ENCODE data around the gene ILRUN.
"Not testable (repeated sequence)": the region's sequence is repeated elsewhere in the genome, so short reads cannot be mapped to it uniquely, and the experiment has no call there.

The ILRUN gene

DNA sequence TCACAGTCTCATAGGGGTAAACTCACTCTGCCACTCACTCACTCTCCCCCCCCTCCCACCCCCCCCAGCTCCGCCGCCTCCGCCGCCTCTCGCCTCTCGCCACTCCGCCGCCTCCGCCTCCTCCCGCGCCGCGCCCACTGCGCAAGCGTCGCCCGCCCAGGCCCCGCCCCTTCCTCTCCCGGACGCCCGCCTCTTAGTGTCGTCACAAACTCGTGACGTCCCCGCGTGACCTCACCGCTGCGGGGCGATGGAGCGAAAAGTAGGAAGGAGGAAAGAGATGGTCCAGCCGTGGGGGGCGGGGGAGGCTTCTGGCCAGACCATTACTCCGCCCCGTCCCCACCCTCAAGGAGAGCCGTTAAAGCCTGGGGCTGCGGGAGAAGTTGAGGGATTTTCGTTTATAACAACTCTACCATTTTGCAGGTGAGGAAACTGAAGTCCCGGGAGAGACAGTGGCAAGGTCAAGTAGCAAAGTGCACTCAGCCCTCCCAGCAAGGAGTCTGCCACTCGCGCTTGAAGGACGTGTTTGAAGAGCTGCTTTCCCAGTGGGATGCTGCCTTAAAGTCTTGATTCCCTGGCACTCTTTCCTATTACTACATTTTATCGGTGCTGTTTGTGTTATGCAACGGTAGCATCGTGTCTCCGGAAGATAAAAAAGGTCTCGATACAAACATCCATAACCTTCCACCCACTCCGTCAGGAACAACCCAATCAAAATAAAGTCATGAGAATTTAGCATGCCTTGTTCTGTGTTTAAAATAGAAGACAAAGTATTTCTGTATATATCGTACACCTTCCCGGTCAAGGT lies at the start of gene ILRUN:
Gene ILRUN, minus strand, starts transcription at position 29 of the 805 bp plus-strand sequence. CDS start 164 bp downstream, outside the sequence.
- DNase-seq (ENCODE audit: low read depth in 2 of 2): peak; percentile 97 to 98

DNA sequence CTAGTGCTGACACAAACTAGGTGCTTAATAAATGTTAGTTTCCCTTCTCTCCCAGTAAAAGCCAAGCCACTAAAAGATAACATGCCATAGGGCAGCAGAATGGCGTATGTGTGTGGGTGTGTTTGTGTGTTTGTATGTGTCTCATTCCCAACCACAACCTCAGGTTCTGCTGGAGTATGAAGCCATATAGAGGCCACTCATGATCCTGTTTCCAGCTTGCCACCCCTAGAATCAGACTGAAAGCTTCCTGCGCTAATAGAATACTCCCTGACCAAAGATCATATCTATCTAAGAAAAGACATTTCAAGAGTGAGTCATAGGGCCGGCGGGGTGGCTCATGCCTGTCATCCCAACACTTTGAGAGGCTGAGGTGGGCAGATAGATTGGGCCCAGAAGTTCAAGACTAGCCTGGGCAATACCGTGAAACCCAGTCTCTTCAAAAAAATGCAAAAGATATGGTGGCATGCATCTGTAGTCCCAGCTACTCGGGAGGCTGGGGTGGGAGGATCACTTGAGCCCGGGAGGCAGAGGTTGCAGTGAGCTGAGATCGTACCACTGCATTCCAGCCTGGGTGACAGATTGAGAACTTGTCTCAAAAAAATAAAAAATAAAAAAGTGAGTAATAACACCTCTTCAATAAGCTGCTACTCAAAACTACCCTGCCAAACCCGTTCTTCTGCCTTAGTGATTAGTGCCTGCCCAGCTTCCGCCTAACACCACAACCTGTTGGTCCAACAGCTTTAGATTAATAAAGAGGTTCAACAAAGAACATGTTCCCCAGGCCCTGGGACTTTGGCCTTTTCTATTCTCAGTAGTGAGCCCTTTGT lies 48.9 kb upstream of the ILRUN start:
- DNase-seq (ENCODE audit: low read depth in 2 of 2): no peak

DNA sequence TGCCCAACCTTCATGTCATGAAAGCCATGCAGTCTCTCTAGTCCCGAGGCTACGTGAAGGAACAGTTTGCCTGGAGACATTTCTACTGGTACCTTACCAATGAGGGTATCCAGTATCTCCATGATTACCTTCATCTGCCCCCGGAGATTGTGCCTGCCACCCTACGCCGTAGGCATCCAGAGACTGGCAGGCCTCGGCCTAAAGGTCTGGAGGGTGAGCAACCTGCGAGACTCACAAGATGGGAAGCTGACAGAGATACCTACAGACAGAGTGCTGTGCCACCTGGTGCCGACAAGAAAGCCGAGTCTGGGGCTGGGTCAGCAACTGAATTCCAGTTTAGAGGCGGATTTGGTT lies 47.7 kb upstream of the ILRUN start:
- DNase-seq (ENCODE audit: low read depth in 2 of 2): not testable (repeated sequence)

DNA sequence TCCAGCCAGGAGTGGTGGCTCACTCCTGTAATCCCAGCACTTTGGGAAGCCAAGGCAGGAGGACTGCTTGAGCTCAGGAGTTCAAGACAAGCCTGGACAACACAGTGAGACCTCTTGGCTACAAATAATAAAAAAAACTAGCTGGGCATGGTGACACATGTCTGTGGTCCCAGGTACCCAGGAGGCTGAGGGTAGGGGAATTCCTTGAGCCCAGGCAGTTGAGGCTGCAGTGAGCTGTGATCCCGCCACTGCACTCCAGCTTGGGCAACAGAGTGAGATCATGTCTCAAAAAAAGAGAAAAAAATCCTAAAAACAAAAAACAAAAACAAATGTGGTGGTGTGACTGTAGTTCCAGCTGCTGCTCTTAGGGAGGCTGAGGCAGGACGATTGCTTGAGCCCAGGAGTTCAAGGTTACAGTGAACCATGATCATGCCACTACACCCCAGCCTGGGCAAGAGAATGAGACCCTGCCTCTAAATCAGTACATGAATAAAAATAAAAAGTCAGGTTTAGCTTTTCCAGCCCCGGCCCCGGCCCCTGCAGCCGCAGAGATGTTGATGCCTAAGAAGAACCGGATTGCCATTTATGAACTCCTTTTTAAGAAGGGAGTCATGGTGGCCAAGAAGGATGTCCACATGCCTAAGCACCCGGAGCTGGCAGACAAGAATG lies 47.2 kb upstream of the ILRUN start:
- no peak for DNase-seq (ENCODE audit: low read depth in 2 of 2)

DNA sequence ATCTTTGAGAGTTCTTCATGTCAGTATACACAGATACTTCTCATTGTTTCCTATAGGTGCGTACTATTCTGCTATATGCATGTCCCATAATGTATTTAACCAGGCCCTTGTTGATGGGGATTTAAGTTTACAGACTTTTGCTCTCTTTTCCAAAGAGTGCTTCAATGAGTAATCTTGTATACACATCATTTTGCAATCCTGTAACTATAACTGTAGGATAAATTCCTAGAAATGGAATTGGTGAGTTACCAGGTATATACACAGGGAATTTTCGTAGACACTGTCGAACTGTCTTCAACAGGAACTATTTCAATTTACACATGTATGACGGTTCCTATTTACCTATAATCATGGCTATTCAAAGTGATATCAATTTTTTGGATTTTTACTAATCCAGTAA lies 45.5 kb upstream of the ILRUN start:
- no peak for DNase-seq (ENCODE audit: low read depth in 2 of 2)

DNA sequence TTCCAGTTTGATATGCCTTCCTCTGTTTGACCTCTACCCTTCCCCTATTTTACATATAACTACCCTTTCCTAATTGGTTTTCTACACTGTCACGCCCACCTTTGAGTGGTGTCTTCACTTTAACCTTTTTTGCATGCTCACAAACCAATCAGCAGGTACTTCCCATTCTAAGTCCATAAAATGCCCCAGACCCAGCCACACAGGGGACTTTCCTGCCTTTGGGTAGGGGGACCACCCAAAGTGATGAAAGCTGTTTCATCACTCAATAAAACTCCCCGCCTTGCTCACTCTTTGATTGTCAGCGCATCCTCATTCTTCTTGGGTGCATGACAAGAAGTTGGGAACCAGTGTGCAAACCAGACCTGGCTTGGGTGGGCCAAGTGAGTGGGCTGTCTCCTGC lies 40.3 kb upstream of the ILRUN start:
- no peak for DNase-seq (ENCODE audit: low read depth in 2 of 2)

DNA sequence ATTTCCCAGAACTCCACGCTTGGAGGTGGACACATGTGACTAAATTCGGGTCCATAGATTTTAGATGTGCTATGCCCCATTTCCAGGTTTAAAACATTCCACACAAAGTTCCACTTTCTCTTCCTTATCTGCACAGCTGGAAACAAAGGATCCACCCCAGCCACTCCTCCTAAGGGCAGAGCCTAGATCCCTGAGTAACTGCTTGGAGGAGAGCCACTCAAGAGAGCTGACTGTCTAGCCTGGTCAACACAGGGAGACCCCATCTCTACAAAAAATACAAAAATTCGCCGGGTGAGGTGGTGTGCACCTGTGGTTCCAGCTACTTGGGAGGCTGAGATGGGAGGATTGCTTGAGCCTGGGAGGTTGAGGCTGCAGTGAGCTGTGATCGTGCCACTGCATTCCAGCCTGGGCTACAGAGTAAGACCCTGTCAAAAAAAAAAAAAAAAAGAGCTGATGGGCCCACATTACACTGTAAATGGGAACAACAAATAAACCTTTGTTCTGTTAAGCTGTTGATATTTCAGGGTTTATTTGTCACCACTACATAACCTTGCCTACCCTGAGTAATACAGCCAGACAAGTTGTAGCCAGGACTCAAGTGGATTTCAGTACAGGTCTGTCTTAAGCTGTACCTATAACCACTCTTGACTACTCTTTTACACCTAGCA lies 35.0 kb upstream of the ILRUN start:
- no peak for DNase-seq (ENCODE audit: low read depth in 2 of 2)

DNA sequence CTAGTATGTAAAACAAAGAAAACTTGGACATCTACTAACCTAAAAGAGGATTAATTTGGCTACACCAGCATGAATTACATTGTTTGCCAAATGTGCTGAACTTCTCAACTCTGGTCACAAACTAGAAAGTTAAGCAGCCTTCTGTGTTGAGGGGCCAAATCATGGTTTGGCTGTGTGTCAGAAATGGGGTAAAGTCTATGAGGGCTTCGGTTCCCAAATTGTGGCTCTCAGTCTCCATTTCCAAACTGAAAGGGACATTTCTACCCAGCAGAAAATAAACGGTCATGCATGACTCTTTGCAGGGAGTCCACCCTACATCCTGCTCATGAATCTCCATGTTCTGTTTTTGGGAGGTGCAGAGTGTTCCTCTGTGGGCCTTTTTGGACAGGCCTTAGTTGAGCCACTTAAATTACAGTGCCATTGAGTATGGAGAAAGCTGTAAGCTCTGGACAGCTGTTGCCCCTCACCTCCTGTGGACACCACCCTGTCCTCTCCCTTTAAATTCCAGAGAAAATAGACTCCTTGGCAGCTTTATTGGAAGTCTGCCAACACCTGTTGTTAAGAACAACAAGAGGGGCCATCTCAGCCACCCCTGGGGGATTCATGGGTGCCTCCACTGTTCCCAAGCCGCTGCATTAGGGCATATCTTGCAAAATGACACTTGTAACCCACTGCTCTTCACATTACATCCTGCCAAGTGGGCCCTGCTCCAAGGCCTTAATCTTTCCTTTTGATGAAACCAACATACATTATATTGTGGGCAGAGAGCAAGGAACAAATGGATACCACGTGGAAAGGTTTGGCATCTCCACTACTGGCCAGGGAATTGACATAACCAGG lies 33.3 kb upstream of the ILRUN start:
- no peak for DNase-seq (ENCODE audit: low read depth in 2 of 2)

DNA sequence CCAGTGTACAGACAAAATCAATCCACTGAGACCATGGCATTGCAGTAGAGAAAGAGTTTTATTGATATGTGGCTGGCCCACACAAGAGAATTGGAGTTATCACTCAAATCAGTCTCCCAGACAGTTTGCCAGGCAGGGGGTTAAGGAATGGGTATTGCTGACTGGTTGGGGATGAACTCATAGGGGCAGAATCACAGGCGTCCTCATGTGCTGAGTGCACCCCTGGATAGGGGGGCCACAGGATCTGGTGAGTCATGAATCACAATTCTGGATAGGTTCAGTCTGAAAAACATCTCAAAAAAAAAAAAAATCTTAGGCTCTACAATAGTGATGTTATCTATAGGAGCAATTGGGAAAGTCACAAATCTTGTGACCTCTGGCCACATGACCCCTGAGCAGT lies 29.5 kb upstream of the ILRUN start:
- DNase-seq (ENCODE audit: low read depth in 2 of 2): no peak

DNA sequence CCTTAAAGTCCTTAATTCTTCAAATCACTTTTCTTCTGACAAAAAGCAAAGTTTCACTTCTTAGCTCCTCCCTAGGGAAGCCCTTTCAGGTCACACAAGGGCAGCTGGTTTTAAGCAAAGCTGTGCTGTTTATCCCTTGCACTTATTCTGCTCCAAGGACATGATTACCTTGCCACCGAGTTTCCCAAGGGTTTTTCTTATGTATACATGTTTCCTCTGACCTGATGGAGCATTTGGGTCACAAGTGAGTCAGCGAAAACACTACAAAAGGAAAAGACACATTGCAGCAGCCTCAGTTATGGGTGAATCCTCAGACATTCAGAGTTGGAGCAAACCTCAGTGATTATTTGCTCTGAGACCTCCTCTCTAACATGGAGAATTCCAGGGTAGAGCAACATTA lies 26.6 kb upstream of the ILRUN start:
- no peak for DNase-seq (ENCODE audit: low read depth in 2 of 2)

DNA sequence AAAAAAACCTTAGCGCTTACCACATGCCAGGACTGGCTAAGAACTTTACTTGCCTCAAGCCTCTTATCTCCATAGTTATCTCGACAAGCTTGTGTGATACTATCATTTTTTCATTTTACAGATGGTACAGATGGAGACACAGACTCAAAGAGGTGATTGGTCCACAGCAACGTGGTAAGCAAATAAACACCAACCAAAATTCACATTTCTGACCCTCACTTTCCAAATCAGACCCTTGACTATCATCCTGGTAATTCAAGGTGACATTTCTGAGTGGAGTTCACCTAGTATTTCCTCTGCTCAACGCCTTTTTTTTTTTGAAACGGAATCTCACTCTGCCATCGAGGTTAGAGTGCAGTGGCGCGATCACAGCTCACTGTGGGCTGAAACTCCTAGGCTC lies 25.9 kb upstream of the ILRUN start:
- DNase-seq (ENCODE audit: low read depth in 2 of 2): no peak

DNA sequence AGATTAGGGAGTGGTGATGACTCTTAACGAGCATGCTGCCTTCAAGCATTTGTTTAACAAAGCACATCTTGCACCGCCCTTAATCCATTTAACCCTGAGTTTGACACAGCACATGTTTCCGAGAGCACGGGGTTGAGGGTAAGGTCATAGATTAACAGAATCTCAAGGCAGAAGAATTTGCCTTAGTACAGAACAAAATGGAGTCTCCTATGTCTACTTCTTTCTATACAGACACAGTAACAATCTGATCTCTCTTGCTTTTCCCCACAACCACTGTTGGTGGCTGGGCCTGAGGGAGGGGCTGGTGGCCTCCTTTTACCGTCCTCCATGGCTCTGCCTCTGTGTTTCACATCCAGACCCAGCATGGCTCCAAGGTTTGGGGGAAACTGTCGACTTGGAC lies 23.6 kb upstream of the ILRUN start:
- DNase-seq (ENCODE audit: low read depth in 2 of 2): not testable (repeated sequence)

DNA sequence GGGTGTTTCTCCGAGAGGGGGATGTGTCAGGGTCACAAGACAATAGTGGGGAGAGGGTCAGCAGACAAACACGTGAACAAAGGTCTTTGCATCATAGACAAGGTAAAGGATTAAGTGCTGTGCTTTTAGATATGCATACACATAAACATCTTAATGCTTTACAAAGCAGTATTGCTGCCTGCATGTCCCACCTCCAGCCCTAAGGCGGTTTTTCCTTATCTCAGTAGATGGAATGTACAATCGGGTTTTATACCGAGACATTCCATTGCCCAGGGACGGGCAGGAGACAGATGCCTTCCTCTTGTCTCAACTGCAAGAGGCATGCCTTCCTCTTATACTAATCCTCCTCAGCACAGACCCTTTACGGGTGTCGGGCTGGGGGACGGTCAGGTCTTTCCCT lies 23.1 kb upstream of the ILRUN start:
- DNase-seq (ENCODE audit: low read depth in 2 of 2): not testable (repeated sequence)

DNA sequence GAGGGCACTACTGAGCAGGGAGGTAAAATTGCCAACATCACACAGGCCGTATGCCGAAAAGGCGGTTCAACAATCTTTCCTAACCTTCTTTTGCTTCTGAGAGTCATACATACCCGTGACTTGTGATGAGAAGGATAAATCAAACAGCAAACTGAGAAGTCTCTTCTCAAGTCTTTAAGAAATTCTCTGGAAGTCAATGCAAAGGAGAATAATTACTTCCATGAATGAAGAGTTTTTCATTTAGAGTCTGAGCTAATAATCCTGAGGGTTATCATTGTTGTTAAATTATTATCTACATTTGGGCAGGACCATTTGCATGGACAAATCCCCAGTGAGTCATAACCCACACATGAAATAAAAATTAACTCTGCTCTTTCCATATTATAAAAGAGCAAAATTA lies 22.4 kb upstream of the ILRUN start:
- no peak for DNase-seq (ENCODE audit: low read depth in 2 of 2)

DNA sequence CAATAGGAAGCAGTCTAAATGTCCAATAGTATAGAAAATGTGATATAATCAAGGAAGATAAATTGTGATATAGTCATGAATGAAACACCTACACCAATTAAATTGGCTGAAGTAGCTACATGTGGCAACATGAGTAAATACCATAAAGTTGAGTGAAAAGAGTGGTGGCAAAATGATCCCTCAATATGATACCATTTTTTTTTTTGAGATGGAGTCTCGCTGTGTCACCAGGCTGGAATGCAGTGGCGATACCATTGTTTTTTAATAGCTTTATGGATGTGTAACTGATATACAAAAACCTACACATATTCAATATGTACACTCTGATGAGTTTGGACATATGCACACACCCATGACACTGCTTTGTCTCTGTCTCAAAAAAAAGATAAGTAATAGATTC lies 20.9 kb upstream of the ILRUN start:
- no peak for DNase-seq (ENCODE audit: low read depth in 2 of 2)

DNA sequence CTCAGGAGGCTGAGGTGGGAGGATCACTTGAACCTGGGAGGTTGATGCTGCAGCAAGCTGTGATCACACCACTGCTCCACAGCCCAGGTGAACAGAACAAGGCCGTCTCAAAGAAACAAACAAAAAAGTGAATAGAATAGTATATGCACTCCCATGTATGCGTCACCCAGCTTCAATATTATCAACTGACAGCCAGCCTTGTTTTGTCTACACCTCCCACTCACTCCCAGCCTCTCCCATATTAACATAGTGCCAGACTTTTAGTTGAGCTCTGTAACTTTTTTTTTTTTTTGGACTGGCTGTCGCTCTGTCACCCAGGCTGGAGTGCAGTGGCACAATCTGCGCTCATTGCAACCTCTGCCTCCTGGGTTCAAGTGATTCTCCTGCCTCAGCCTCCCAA lies 18.1 kb upstream of the ILRUN start:
- DNase-seq (ENCODE audit: low read depth in 2 of 2): no peak

DNA sequence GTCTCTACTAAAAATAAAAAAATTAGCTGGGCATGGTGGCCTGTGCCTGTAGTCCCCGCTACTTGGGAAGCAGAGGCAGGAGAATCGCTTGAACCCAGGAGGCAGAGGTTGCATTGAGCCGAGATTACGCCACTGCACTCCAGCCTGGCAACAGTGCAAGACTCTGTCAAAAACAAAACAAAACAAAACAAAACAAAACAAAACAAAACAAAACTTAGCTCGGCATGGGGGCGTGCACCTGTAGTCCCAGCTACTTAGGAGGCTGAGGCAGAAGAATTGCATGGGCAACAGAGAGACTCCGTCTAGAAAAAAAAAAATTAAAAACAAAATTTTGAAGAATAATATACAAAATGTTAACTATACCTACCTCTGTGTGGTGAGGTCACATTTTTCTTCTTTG lies 16.3 kb upstream of the ILRUN start:
- not testable (repeated sequence) for DNase-seq (ENCODE audit: low read depth in 2 of 2)

DNA sequence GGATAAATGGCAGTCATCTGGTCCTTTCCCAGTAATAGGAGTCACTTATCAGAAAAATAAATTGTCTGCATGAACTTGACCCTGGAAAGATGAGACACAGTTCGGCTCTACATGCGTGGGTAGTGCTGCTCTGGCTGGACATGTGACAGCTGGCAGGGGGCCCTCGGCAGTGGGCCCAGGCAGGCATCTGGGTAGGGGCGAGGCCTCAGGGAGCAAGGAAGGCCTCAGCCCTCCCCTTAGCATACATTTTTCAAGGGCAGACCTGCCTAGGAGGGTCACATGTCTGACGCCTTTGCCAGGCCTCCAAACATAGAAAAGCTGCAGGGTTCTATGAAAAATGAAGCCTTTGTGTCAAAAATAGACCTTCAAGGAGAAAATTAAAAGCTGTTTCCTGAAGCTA lies 12.8 kb upstream of the ILRUN start:
- no peak for DNase-seq (ENCODE audit: low read depth in 2 of 2)

DNA sequence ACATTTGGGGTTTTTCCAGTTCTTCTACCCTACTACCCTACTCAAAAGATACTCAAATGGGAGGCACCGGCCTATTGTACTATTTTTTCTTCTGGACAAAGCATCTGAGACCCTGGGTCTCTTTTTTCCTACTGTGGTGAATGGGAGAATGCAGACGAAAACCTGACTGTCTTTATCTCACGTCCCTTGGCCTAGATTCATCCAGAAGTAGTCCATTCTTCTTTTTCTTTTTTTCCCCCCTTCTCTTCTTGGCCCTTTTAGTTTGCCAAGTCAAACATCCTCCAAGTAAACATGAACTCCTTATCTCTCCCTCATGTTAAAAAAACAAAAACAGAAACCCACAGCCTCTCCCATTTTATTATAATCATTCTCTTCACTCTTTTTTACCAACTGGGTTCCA lies 8.7 kb upstream of the ILRUN start:
- no peak for DNase-seq (ENCODE audit: low read depth in 2 of 2)

DNA sequence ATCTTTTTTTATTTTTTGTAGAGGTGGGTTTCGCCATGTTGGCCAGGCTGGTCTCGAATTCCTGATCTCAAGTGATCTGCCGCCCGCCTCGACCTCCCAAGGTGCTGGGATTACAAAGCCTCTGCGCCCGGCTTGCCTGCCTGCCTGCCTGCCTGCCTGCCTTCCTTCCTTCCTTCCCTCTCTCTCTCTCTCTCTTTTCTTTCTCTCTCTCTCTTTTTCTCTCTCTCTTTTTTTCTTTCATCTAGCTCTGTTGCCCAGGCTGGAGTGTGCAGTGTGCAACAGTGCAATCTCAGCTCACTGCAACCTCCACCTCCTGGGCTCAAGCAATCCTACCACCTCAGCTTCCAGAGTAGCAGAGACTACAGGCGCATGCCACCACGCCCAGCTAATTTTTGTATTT lies 4.6 kb upstream of the ILRUN start:
- no peak for DNase-seq (ENCODE audit: low read depth in 2 of 2)

DNA sequence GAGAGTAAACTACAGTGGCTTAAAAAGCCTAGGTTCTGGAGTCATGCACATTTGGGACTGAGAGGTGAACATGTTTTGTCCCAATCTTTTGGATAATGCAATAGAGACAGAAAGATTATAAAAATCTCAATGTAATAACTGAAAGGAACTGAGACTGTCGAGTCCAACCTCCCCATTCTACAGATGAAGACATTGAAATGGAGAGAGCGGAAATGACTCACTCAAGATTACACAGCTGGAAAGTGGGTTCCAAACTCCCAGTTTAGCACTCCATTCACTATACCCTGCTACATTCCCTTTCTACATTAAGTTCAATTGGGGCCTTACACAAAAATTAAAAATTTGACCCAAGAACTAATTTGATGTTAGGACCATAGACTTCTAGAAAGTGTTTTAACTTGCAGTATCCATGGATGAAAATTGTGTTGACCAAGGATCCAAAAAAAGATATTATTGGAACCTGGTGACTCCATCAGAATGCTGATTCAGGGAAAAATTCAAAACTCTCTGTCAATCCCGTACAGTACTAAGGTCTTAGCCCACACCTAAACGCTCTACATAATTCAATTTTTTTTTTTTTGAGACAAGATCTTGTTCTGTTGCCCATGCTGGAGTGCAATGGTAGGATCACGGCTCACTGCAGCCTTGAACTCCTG lies 1.5 kb upstream of the ILRUN start:
- DNase-seq (ENCODE audit: low read depth in 2 of 2): no peak
